Measurements from ENCODE around the gene MTHFD1L.
A peak's percentile ranks its signal among the peaks of the same experiment; 100 is the strongest.

GRCh38 chr6:150891888-150892485 lies 26.5 kb downstream of the MTHFD1L start:
- TF ChIP-seq CTCF (IDR thresholded peaks at IDR 0.05) (peak; percentile 69 to 89 (median 81)), POLR2A (IDR thresholded peaks at IDR 0.05) (no peak)
